ENCODE data around the gene GABARAPL2.

Gene GABARAPL2

GRCh38 chr16:75593308-75593707, 27.1 kb downstream of the GABARAPL2 start:
- DNase-seq = no peak

GRCh38 chr16:75593825-75594820, 27.9 kb downstream of the GABARAPL2 start:
- DNase-seq = no peak

GRCh38 chr16:75599452-75600277, 33.5 kb downstream of the GABARAPL2 start:
- no peak for DNase-seq

GRCh38 chr16:75603241-75603640, 37.1 kb downstream of the GABARAPL2 start:
- no peak for DNase-seq

- DNase-seq = no peak
Measured at GRCh38 chr16:75606507-75606906, 40.3 kb downstream of the GABARAPL2 start.

- DNase-seq = no peak
Measured at GRCh38 chr16:75614066-75614897, 48.1 kb downstream of the GABARAPL2 start.

GRCh38 chr16:75615619-75616018, 49.4 kb downstream of the GABARAPL2 start:
- DNase-seq = no peak

- DNase-seq = no peak
Measured at GRCh38 chr16:75616521-75617010, 50.4 kb downstream of the GABARAPL2 start.

- no peak for DNase-seq
Measured at GRCh38 chr16:75617121-75617520, 50.9 kb downstream of the GABARAPL2 start.

GRCh38 chr16:75618780-75619179, 52.6 kb downstream of the GABARAPL2 start:
- no peak for DNase-seq

- no peak for DNase-seq
Measured at GRCh38 chr16:75620326-75621169, 54.4 kb downstream of the GABARAPL2 start.

- no peak for DNase-seq
Measured at GRCh38 chr16:75621170-75621477, 54.9 kb downstream of the GABARAPL2 start.

GRCh38 chr16:75622761-75623605, 56.8 kb downstream of the GABARAPL2 start, which contains the start of gene ADAT1:
ADAT1 (minus strand) TSS chr16:75623281; CDS start chr16:75620799, 2,482 bp downstream.
- DNase-seq = peak; percentile 91

- no peak for DNase-seq
Measured at GRCh38 chr16:75624921-75625334, 58.7 kb downstream of the GABARAPL2 start.

GRCh38 chr16:75626806-75627205, 60.6 kb downstream of the GABARAPL2 start:
- no peak for DNase-seq

Measured in KG1 (cell line).